ENCODE measurements around the gene SLC17A5. TPM values are rescaled to one million over a fixed set of nuclear protein-coding genes. Genes with fewer than 3 reads are reported as not detected.
A peak's percentile ranks its signal among the peaks of the same experiment; 100 is the strongest.
"Not testable (repeated sequence)": the region's sequence is repeated elsewhere in the genome, so short reads cannot be mapped to it uniquely, and the experiment has no call there.

SLC17A5 gene
- total RNA-seq, 1 donor from 2014 or later, result 26.5 TPM

GRCh38 chr6:73695619-73696421 lies 42.0 kb upstream of the SLC17A5 start, which contains the start of gene CD109:
Gene CD109, plus strand, starts transcription at chr6:73696203. Its CDS starts 13 bp downstream, at chr6:73696216.
- DNase-seq, result peak; percentile 73
- peaks cover 4% of the 10 kb centered on the region for H3K4me1 ChIP-seq
- H3K27me3 ChIP-seq, result peaks cover 3% of the 10 kb centered on the region
- peak; percentile 83 for ATAC-seq
- H3K27ac ChIP-seq, result peak within 1 kb of the TSS; percentile 78
- peak within 1 kb of the TSS; percentile 60 for H3K4me3 ChIP-seq
- intact Hi-C loops (cut with DNase I), result no loop called here
- H3K9me3 ChIP-seq, result no peaks in the 10 kb centered on the region
- no peak for TF ChIP-seq CTCF (IDR thresholded peaks at IDR 0.05)
- H3K36me3 ChIP-seq, result no peaks in the 10 kb centered on the region

GRCh38 chr6:73694711-73695411 lies 41.1 kb upstream of the SLC17A5 start:
- peak overlapping the region; percentile 78 for H3K27ac ChIP-seq
- peaks cover 4% of the 10 kb centered on the region for H3K4me1 ChIP-seq
- H3K27me3 ChIP-seq, result peaks cover 3% of the 10 kb centered on the region
- no peak for ATAC-seq
- H3K9me3 ChIP-seq, result no peaks in the 10 kb centered on the region
- no peaks in the 10 kb centered on the region for H3K36me3 ChIP-seq
- DNase-seq, result no peak
- peak overlapping the region; percentile 60 for H3K4me3 ChIP-seq
- intact Hi-C loops (cut with DNase I), result no loop called here
- TF ChIP-seq CTCF (IDR thresholded peaks at IDR 0.05), result no peak

GRCh38 chr6:73691512-73691911 lies 37.7 kb upstream of the SLC17A5 start:
- Histone ChIP-seq H3K27me3 (peaks cover 3% of the 10 kb centered on the region), H3K9me3 (no peaks in the 10 kb centered on the region), H3K36me3 (no peaks in the 10 kb centered on the region), H3K4me3 (no peak overlapping the region), H3K4me1 (peaks cover 2% of the 10 kb centered on the region), H3K27ac (no peak overlapping the region)
- TF ChIP-seq CTCF (IDR thresholded peaks at IDR 0.05), result no peak
- no peak for DNase-seq
- intact Hi-C loops (cut with DNase I), result no loop called here
- ATAC-seq, result no peak

- DNase-seq (no peak), ATAC-seq (no peak)
- Histone ChIP-seq H3K36me3 (no peaks in the 10 kb centered on the region), H3K27me3 (no peaks in the 10 kb centered on the region), H3K4me1 (no peaks in the 10 kb centered on the region), H3K27ac (no peak overlapping the region), H3K9me3 (no peaks in the 10 kb centered on the region), H3K4me3 (no peak overlapping the region)
- intact Hi-C loops (cut with DNase I), result no loop called here
- TF ChIP-seq CTCF (IDR thresholded peaks at IDR 0.05), result no peak
Observed at GRCh38 chr6:73690056-73690455, 36.3 kb upstream of the SLC17A5 start.

- no peaks in the 10 kb centered on the region for H3K36me3 ChIP-seq
- no peaks in the 10 kb centered on the region for H3K9me3 ChIP-seq
- no peak for TF ChIP-seq CTCF (IDR thresholded peaks at IDR 0.05)
- ATAC-seq, result no peak
- no peaks in the 10 kb centered on the region for H3K4me1 ChIP-seq
- DNase-seq, result no peak
- no peaks in the 10 kb centered on the region for H3K27me3 ChIP-seq
- no peak overlapping the region for H3K27ac ChIP-seq
- H3K4me3 ChIP-seq, result no peak overlapping the region
- intact Hi-C loops (cut with DNase I), result no loop called here
Observed at GRCh38 chr6:73688351-73688750, 34.6 kb upstream of the SLC17A5 start.

- H3K27me3 ChIP-seq; H3K4me1 ChIP-seq; DNase-seq; H3K4me3 ChIP-seq; H3K36me3 ChIP-seq; H3K9me3 ChIP-seq; intact Hi-C loops (cut with DNase I); H3K27ac ChIP-seq; ATAC-seq: not testable (repeated sequence)
Observed at GRCh38 chr6:73683574-73683973, 29.8 kb upstream of the SLC17A5 start.
